ENCODE data around the gene FAM76A.
"Not testable (repeated sequence)": the region's sequence is repeated elsewhere in the genome, so short reads cannot be mapped to it uniquely, and the experiment has no call there.

Gene FAM76A

DNA sequence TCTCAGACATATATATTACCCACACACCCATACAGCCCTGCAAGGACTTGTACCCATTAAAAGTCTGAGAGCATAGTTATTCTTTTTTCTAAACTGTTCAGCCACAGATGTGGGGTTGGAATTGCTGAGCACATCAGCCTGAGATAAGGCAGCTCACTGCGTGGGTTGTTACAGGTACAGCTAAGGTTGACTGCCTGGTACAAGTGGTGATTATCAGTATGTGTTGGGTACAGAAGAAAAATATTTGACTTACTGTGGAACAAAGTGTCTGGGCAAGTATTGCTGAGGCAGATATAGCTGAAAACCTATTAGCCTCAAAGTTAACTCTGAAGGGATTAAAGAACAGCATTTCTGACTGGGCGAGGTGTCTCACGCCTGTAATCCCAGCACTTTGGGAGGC, 52.3 kb downstream of the FAM76A start:
- DNase-seq (ENCODE audit: low spot score): no peak

DNA sequence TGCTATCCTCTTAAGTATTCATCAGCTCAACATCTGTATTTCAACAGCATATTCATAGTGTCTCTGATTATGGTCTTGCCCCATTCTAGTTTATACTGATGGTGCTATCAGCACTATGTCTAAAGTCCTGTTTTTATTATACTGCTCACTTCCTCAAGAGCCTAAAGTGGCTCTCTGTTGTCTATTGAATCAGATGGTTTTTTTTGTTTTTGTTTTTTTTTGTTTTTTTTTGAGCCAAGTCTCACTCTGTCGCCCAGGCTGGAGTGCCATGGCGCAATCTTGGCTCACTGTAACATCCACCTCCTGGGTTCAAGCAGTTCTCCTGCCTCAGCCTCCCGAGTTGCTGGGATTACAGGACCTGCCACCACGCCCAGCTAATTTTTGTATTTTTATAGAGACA, 53.4 kb downstream of the FAM76A start:
- DNase-seq (ENCODE audit: low spot score): no peak

DNA sequence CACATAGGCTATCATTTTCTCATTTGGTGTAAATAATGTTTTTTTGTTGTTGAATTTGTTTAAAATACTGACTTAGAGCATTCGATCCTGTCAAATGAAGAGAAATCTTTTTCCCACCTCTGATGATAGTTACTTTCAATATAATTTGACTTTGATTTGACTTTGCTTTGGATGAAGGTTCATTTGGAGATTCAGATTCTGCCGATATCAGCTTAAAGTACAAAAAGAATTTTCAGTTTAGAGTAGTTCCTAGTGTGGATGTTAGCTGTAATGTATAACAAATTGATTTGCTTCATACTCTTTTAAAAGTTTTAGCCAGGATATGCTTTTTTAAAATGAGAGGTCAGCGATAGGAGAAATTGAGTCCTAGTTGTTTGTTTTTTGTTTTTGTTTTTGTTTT, 57.2 kb downstream of the FAM76A start:
- DNase-seq (ENCODE audit: low spot score): no peak

DNA sequence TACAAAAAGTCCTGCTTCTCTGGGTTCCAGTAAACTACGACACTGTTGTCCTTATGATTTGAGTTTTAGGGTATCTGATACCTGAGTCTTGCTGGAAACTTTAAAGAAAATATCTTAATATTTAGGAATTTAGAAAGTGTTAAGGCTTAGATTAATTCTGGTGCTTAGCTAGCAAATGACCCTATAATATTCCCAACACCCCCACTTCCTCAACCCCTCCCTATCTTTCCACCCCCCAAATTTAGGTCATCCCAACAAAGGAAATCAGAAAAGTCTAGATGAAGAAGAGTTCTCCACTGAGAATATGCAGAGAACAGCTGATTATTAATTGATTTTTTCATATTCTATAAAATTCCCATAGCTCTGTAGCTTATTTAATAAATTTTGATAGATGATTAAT, 58.9 kb downstream of the FAM76A start:
- no peak for DNase-seq (ENCODE audit: low spot score)

DNA sequence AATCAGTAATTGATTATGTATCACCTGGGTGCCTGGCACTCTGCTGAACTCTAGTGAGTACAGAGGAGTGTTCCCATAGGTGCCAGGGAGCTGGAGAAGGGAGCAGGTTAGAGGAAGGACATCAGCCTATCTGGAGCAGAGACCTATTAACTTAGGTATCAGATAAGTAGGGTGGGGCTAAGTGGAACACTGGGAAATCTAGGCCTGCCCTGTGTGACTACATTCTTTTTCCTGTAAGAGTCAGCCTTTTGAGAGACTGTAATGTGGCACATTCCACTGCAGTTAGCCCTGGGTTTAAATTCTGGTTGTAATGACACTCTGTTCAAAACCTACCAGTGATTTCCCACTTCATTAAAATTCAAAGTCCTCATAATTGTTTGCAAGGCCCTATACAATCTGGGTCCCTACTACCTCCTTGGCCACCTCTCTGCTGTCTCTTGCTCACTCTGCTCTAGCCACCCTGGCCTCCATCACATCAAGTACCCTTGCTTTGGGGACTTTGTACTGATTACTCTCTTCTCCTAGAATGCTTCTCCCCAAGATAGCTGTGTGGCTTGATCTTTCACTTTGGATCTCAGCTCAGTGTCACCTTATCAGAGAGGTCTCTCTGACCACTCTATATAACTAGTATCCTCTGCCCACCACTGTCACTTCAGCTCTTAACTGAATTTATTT, 60.2 kb downstream of the FAM76A start:
- DNase-seq (ENCODE audit: low spot score): no peak

DNA sequence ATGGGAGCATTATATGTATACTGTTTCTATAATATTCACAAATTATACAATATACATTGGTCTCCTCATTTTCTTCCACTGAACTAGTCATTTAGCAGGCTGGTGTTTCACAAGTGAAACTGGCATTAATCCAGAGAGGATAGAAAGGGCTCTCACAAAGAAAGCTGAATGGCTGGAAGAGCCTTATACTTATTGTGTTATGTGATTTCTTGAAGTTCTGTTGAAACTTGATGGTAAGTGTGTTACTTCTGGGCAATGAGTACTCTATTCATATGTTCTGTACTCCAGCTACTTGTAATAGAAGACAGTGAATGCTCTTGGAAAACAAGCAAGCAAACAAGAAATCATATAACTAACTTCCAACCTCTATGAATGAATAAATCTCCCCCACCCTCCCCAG, 62.1 kb downstream of the FAM76A start:
- DNase-seq (ENCODE audit: low spot score): no peak

DNA sequence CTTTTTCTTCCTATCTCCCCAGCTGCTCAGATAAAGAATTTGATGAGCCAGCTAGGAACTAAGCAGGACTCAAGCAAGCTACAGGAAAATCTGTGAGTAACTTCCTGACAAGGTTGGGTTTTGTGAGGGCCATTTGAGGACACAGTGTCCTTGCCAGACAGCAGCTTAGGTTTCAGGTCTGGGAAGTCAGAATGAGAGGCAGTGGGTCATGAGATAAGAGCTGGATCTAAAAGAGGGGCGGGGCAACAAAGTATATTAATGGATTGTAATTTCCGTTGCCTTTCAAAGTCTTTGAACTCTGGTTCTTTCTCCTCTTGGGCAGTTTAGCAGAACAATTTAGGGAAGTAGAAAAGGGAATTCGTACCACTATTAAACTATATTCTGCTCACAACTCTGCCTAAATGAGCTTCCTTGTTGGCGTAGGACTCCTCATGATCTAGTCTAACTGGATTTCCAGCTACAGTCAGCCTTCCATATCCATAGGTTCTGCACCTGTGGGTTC, 63.8 kb downstream of the FAM76A start:
- no peak for DNase-seq (ENCODE audit: low spot score)

DNA sequence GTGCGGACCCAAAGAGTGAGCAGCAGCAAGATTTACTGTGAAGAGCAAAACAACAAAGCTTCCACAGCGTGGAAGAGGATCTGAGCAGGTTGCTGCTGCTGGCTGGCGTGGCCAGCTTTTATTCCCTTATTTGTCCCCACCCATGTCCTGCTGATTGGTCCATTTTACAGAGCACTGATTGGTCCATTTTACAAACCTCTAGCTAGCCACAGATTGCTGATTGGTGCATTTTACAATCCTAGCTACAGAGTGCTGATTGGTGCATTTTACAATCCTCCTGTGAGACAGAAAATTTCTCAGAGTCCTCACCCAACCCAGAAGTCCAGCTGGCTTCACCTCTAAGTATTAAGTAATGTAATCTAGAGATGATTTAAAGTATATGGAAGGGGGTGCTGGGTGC, 64.5 kb downstream of the FAM76A start:
- DNase-seq (ENCODE audit: low spot score): not testable (repeated sequence)

DNA sequence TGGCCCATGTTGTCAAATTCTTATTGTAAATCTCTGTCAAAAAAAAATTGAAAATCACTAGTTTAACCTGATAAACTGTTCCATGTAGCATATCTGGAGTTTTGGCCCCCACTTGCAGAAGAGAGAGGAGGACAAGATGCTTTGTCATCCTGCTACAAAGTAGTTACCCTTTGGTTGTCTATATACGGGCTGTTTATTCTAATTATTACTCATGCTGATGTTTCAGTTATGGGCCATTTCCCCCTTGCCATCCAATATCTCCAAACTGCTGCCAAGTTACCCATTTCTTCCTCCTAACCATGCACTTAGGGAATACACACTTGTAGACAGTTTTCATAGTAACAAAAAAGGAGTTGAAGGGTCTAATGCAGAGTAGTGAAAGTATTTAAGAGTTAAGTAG, 69.8 kb downstream of the FAM76A start:
- DNase-seq (ENCODE audit: low spot score): no peak

DNA sequence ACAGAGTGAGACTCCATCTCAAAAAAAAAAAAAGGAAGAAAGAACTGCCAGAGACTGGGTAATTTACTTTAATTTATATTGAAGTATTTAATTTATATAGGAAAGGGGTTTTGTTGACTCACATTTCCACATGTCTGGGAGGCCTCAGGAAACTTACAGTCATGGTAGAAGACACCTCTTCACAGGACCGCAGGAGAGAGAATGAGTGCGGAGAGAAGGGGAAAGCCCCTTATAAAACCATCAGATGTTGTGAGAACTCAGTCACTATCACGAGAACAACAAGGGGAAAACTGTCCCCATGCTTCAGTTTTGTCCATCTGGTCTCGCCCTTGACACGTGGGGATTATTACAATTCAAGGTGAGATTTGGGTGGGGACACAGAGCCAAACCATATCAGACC, 79.0 kb downstream of the FAM76A start:
- DNase-seq (ENCODE audit: low spot score): no peak

DNA sequence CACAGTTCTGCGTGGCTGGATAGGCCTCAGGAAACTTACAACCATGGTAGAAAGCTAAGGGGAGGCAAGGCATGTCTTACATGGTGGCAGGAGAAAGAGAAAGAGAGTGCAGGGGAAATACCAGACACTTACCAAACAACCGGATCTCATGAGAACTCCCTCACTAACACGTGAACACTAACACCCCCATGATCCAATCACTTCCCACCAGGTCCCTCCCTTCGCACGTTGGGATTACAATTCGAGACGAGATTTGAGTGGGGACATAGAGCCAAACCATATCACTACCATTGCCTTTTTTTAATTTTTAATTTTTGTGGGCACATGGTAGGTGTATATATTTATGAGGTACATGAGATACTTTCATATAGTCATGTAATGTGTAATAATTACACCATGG, 81.0 kb downstream of the FAM76A start:
- DNase-seq (ENCODE audit: low spot score): no peak

DNA sequence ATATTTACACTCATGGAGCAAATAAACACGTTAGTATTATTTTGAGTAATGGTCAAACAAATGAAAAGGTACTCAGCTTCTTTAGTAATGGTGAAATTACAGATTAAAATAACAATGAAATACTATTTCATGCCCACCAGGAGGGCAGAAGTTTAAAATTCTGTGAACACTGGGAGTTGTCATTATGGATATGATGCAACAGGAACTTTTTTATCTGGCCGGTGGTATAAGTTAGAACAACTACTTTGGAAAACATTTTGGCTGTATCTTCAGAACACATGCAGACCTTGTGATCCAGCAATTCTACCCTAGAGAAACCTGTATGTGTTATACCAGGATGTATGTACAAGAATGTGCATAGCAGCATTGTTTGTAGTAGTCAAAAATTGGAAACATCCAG, 81.6 kb downstream of the FAM76A start:
- DNase-seq (ENCODE audit: low spot score): no peak

DNA sequence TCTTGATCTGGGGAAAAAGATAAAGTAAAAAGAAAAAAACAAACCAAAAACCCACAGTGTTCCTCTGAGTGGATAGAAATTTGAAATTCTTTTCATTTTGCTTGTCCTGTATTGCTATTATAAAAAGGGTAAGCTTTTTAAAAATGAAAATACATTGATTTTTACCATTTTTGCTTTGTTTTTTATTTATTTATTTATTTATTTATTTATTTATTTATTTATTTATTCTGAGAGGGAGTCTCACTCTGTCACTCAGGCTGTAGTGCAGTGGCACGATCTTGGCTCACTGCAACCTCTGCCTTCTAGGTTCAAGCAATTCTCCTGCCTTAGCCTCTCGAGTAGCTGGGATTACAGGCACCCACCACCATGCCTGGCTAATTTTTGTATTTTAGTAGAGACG, 82.4 kb downstream of the FAM76A start:
- not testable (repeated sequence) for DNase-seq (ENCODE audit: low spot score)

DNA sequence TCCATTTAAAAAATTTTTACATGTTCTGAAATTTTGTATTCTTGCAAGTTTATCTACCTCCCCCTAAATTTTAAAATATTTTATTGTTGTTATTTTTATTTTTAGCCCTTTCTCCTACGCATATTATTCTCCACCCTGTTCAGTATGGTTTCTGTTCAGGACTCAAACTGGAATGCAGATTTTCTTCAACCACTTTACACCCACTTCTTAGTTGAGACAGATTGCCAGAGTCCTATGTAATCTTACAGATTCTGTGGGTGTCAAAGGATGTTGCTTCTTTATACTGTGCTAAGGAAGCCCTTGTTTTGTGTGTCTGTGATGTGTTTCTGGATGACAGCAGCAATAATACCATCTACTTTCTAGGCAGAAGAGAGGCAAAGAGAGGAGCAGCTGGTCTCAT, 84.1 kb downstream of the FAM76A start:
- DNase-seq (ENCODE audit: low spot score): peak; percentile 30

DNA sequence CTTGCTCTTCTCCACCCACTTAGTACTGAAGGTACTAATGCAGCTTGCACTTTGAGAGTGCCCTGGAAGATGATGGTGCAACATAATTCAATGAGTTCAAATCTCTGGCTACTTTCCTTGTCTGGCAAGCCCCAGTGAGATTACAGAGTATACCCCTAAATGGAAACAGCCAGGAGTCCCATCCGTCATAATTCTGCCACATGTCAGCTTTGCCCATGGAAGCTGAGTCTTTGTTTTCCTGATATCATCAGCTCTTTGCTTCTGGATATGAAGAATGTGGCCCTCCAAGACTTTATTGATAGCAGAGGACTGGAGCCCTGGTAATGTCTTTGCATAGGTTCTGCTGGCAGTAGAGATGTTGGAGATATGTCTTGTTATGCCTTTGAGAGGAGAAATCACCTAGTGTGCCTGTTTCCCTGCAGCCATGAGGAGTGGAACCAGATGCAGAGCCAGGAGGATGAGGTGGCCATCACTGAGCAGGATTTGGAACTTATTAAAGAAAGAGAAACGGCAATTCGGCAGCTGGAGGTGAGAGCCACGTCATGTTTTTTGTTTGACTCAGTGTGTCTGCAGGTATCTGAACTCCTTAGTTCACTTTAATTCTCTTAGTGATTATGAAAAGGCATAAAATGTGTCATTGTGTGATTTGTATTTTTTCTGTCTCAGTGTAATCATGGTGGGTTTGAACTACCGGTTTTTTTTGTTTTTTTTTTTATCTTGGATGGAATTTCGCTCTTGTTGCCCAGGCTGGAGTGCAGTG, 86.2 kb downstream of the FAM76A start:
- DNase-seq (ENCODE audit: low spot score): peak; percentile 96

Small RNA genes lying within 50 kb of the gene (small RNA-seq; reads per million reads assigned to genes)
- gene AL020997.2: 0 reads per million in 2 experiments
- gene RNU6-424P: 0 reads per million in 2 experiments

Data from SK-N-DZ (cell line).